IMR-90 (cell line): ENCODE results near the gene LAIR2. TPM values are rescaled to one million over a fixed set of nuclear protein-coding genes. Genes with fewer than 3 reads are reported as not detected.

Experiments
- ATAC-seq: fragments of 200-7000 bp; cut with Tn5 transposase; 2 replicates; pipeline ENCODE4 v1.9.1; 2020; ENCODE audit warnings: low read depth, mild to moderate bottlenecking, moderate library complexity
- BruUV-seq: library from RNA; stranded (reverse); fragments of 400-500 nt; replicated peaks from 2 replicates; lab custom pipeline; 2021; lab: Mats Ljungman, UMichigan
- CTCF ChIA-PET: fragments of 300-600 bp; formaldehyde crosslinking; extraction: SDS; loops from one replicate; lab custom pipeline; 2021; ENCODE audit warnings: antibody characterized with exemption; lab: Yijun Ruan, JAX
- POLR2A ChIA-PET: fragments of 300-600 bp; sonication (Branson Sonifier 250); formaldehyde crosslinking; loops from one replicate; lab custom pipeline; 2022; ENCODE audit warnings: antibody characterized with exemption; ENCODE audit not compliant: unreplicated experiment; lab: Charles Lee
- DNase-seq: peaks from one replicate; pipeline ENCODE4 v3.0.0; 2013
- H2AFZ ChIP-seq: replicated peaks from 2 replicates; pipeline ENCODE3; 2013; ENCODE audit warnings: low read length, mild to moderate bottlenecking; ENCODE audit not compliant: poor library complexity
- H2AK5ac ChIP-seq: 2 replicates; pipeline ENCODE4 v1.6.1; 2013; ENCODE audit warnings: low read depth, low read length, inconsistent platforms
- H2AK9ac ChIP-seq: replicated peaks from 2 replicates; pipeline ENCODE3; 2013; ENCODE audit warnings: mild to moderate bottlenecking, low read depth, low read length, moderate library complexity; ENCODE audit not compliant: poor library complexity
- H2BK120ac ChIP-seq: 2 replicates; pipeline ENCODE4 v1.6.1; 2013; ENCODE audit warnings: low read depth, low read length, inconsistent platforms
- H2BK15ac ChIP-seq: 3 replicates; pipeline ENCODE4 v1.6.1; 2013; ENCODE audit warnings: low read depth, low read length, inconsistent platforms
- H2BK20ac ChIP-seq: 2 replicates; pipeline ENCODE4 v1.6.1; 2013; ENCODE audit warnings: low read depth, mild to moderate bottlenecking, inconsistent platforms, low read length, moderate library complexity
- H2BK5ac ChIP-seq: 2 replicates; pipeline ENCODE4 v1.6.1; 2013; ENCODE audit warnings: mild to moderate bottlenecking, low read depth, low read length, inconsistent platforms; ENCODE audit not compliant: poor library complexity, severe bottlenecking
- H3K14ac ChIP-seq: replicated peaks from 2 replicates; pipeline ENCODE4 v1.6.1; 2013; ENCODE audit warnings: low read depth, low read length, inconsistent platforms
- H3K18ac ChIP-seq: 2 replicates; pipeline ENCODE4 v1.6.1; 2013; ENCODE audit warnings: low read depth, low read length, control low read depth
- H3K23ac ChIP-seq: 2 replicates; pipeline ENCODE4 v1.6.1; 2013; ENCODE audit warnings: low read depth, low read length, inconsistent platforms
- H3K27ac ChIP-seq: 2 replicates; pipeline ENCODE4 v1.5.1; 2013; ENCODE audit warnings: mild to moderate bottlenecking, control low read depth, low read length; ENCODE audit not compliant: insufficient read depth
- H3K27me3 ChIP-seq: 2 replicates; pipeline ENCODE4 v1.6.1; 2013; ENCODE audit warnings: low read length; ENCODE audit not compliant: control insufficient read depth, insufficient read depth
- H3K36me3 ChIP-seq: 2 replicates; pipeline ENCODE4 v1.6.1; 2013; ENCODE audit warnings: low read length, mixed read lengths; ENCODE audit not compliant: control insufficient read depth, insufficient read depth
- H3K4ac ChIP-seq: 2 replicates; pipeline ENCODE4 v1.6.1; 2013; ENCODE audit warnings: low read depth, low read length, inconsistent platforms
- H3K4me1 ChIP-seq: 2 replicates; pipeline ENCODE4 v1.6.1; 2013; ENCODE audit warnings: low read length, mixed read lengths; ENCODE audit not compliant: control insufficient read depth, insufficient read depth
- H3K4me2 ChIP-seq: 2 replicates; pipeline ENCODE4 v1.6.1; 2013; ENCODE audit warnings: low read depth, mild to moderate bottlenecking, control low read depth, low read length, moderate library complexity
- H3K4me3 ChIP-seq: 2 replicates; pipeline ENCODE4 v1.5.1; 2013; ENCODE audit warnings: low read depth, mild to moderate bottlenecking, control low read depth, low read length, moderate library complexity; ENCODE audit not compliant: insufficient read depth
- H3K56ac ChIP-seq: 2 replicates; pipeline ENCODE4 v1.6.1; 2013; ENCODE audit warnings: low read length, inconsistent platforms; ENCODE audit not compliant: insufficient read depth; ENCODE audit errors: extremely low read depth
- H3K79me1 ChIP-seq, 2 experiments: 2 replicates each; pipeline ENCODE4 v1.6.1; 2013; ENCODE audit warnings: low read length in 2 of 2, inconsistent platforms in 1 of 2, low read depth in 1 of 2
- H3K9ac ChIP-seq: 2 replicates; pipeline ENCODE4 v1.6.1; 2013; ENCODE audit warnings: low read depth, low read length, control low read depth
- H3K9me1 ChIP-seq: 2 replicates; pipeline ENCODE4 v1.6.1; 2013; ENCODE audit warnings: low read length, inconsistent platforms; ENCODE audit not compliant: insufficient read depth
- H3K9me3 ChIP-seq: 2 replicates; pipeline ENCODE4 v1.6.1; 2013; ENCODE audit warnings: low read length; ENCODE audit not compliant: control insufficient read depth, insufficient read depth
- H4K20me1 ChIP-seq: 2 replicates; pipeline ENCODE4 v1.6.1; 2013; ENCODE audit warnings: low read length, inconsistent platforms; ENCODE audit not compliant: insufficient read depth
- H4K5ac ChIP-seq: 2 replicates; pipeline ENCODE4 v1.6.1; 2013; ENCODE audit warnings: mild to moderate bottlenecking, low read depth, low read length, control low read depth
- H4K8ac ChIP-seq, 2 experiments: 2 replicates each; pipeline ENCODE4 v1.6.1; 2013; ENCODE audit warnings: low read depth in 2 of 2, low read length in 2 of 2, control low read depth in 1 of 2, inconsistent platforms in 1 of 2
- H4K91ac ChIP-seq: 2 replicates; pipeline ENCODE4 v1.6.1; 2013; ENCODE audit warnings: low read depth, low read length, inconsistent platforms; ENCODE audit not compliant: insufficient read depth
- POLR2A ChIP-seq: IDR thresholded peaks from 2 replicates; pipeline ENCODE4 v1.6.1; 2012; ENCODE audit warnings: mild to moderate bottlenecking, low read depth, low read length
- SMC3 ChIP-seq: fragments of 150-350 bp; IDR thresholded peaks from 2 replicates; pipeline ENCODE4 v1.6.1; 2016; ENCODE audit warnings: low read depth, mild to moderate bottlenecking, antibody characterized with exemption, low read length, moderate library complexity
- USF2 ChIP-seq: fragments of 150-350 bp; IDR thresholded peaks from 2 replicates; pipeline ENCODE4 v1.6.1; 2017; ENCODE audit warnings: mild to moderate bottlenecking, antibody characterized with exemption, low read length, low read depth
- WGBS, 2 experiments: methylation state at CpG; one replicate each; pipeline versions ENCODE4 v1.1.5 to v1.1.7; 2013; ENCODE audit warnings: missing lambda C conversion rate in 2 of 2; ENCODE audit not compliant: insufficient read length in 1 of 2; ENCODE audit errors: extremely low coverage in 2 of 2; 5-methylcytosine and 5-hydroxymethylcytosine counted together
- dilution Hi-C: fragments of 300-500 bp; cut with HindIII; formaldehyde crosslinking; loops from one replicate; pipeline ENCODE4 v1.14.3; 2018; ENCODE audit warnings: low sequenced_read_pairs; ENCODE audit not compliant: unreplicated experiment
- in situ Hi-C: fragments of 300-500 bp; cut with MboI; formaldehyde crosslinking; loops from 3 replicates; pipeline ENCODE4 v1.14.3; 2019; ENCODE audit warnings: low sequenced_read_pairs, inconsistent platforms, mixed read lengths
- intact Hi-C: fragments of 100-400 bp; cut with micrococcal nuclease; formaldehyde crosslinking; loops from 2 replicates; pipeline ENCODE4 v1.10.0; 2022
- polyA plus RNA-seq, 3 experiments: library from polyadenylated mRNA; depleted of rRNA; stranded (reverse); fragments of >200 nt; gene quantifications; 2 replicates each; pipeline ENCODE4 v1.2.3, GENCODE V29; 2012; ENCODE audit warnings: low replicate concordance in 1 of 3
- total RNA-seq: library from RNA; depleted of rRNA; stranded (reverse); fragments of >200 nt; gene quantifications from 2 replicates; pipeline ENCODE4 v1.2.3, GENCODE V29; 2012

LAIR2 gene
- total and polyA plus RNA-seq, 2 of the 4 experiments (the other 2 are of a cell fraction), result not detected

- Histone ChIP-seq H3K23ac (no peak overlapping the region), H3K4me3 (no peak overlapping the region), H4K20me1 (no peaks in the 10 kb centered on the region), H2AFZ (no peak overlapping the region), H3K9ac (no peak overlapping the region), H3K36me3 (no peaks in the 10 kb centered on the region), H3K14ac (no peak overlapping the region), H2BK5ac (no peak overlapping the region), H3K4me1 (no peaks in the 10 kb centered on the region), H2AK5ac (no peak overlapping the region), H3K4ac (no peak overlapping the region), H3K79me1 (no peaks in the 10 kb centered on the region), H3K9me1 (no peaks in the 10 kb centered on the region), H3K9me3 (peaks cover 17% of the 10 kb centered on the region), H3K4me2 (no peak overlapping the region), H4K8ac (no peak overlapping the region), H4K91ac (no peak overlapping the region), H2BK120ac (no peak overlapping the region), H3K18ac (no peak overlapping the region), H2AK9ac (no peak overlapping the region), H2BK20ac (no peak overlapping the region), H4K5ac (no peak overlapping the region), H3K27ac (no peak overlapping the region), H3K56ac (no peak overlapping the region), H3K27me3 (no peaks in the 10 kb centered on the region), H2BK15ac (no peak overlapping the region)
- BruUV-seq, result no TSS peak
- dilution Hi-C loops, result no loop called here
- DNase-seq, result no peak
- ATAC-seq, result no peak
- ChIA-PET CTCF (no interaction called here), POLR2A (no interaction called here)
- TF ChIP-seq USF2 (no peak), SMC3 (no peak), POLR2A (no peak)
- WGBS, 2 experiments, result no CpG with 5 or more reads among the region's 5 CpGs
- intact Hi-C loops, result no loop called here
- in situ Hi-C loops, result no loop called here
These were observed 23.0 kb downstream of the LAIR2 start for GRCh38 chr19:54525636-54526035.
